GM18951 (cell line): ENCODE measurements around the gene MBP.
"Not testable (repeated sequence)": the region's sequence is repeated elsewhere in the genome, so short reads cannot be mapped to it uniquely, and the experiment has no call there.

ENCODE experiments used
- POLR2A ChIP-seq: IDR thresholded peaks from 4 replicates; pipeline ENCODE4 v1.6.1; 2011; ENCODE audit warnings: mild to moderate bottlenecking; ENCODE audit not compliant: insufficient read length, insufficient read depth; ENCODE audit errors: extremely low read depth
- in situ Hi-C: fragments of 300-500 bp; cut with MboI; formaldehyde crosslinking; loops from one replicate; pipeline ENCODE4 v1.12.0; 2022; ENCODE audit warnings: low sequenced_read_pairs, mixed read lengths, inconsistent platforms; ENCODE audit not compliant: unreplicated experiment

Gene MBP

GRCh38 chr18:77024476-77024875 lies 108.1 kb downstream of the MBP start:
- in situ Hi-C loops = no loop called here
- TF ChIP-seq POLR2A = no peak

GRCh38 chr18:77023102-77023782 lies 109.3 kb downstream of the MBP start:
- in situ Hi-C loops = no loop called here

GRCh38 chr18:77022556-77022955 lies 110.0 kb downstream of the MBP start:
- in situ Hi-C loops = no loop called here
- no peak for TF ChIP-seq POLR2A

More at GRCh38 chr18:77023102-77023782, 109.3 kb downstream of the MBP start:
- no peak for TF ChIP-seq POLR2A

GRCh38 chr18:77022116-77022515 lies 110.5 kb downstream of the MBP start:
- in situ Hi-C loops = no loop called here
- TF ChIP-seq POLR2A = no peak

GRCh38 chr18:77021478-77021877 lies 111.1 kb downstream of the MBP start:
- in situ Hi-C loops = not testable (repeated sequence)

GRCh38 chr18:77021075-77021474 lies 111.5 kb downstream of the MBP start:
- TF ChIP-seq POLR2A = no peak
- in situ Hi-C loops = no loop called here

- in situ Hi-C loops = no loop called here
- TF ChIP-seq POLR2A = no peak
Measured at GRCh38 chr18:77020561-77020960, 112.0 kb downstream of the MBP start.

GRCh38 chr18:77019641-77020040 lies 112.9 kb downstream of the MBP start:
- no peak for TF ChIP-seq POLR2A
- in situ Hi-C loops = no loop called here

GRCh38 chr18:77018650-77019049 lies 113.9 kb downstream of the MBP start:
- in situ Hi-C loops = not testable (repeated sequence)

- in situ Hi-C loops = no loop called here
- no peak for TF ChIP-seq POLR2A
Measured at GRCh38 chr18:77017355-77017754, 115.2 kb downstream of the MBP start.

- in situ Hi-C loops = no loop called here
- no peak for TF ChIP-seq POLR2A
Measured at GRCh38 chr18:77016936-77017335, 115.6 kb downstream of the MBP start.

GRCh38 chr18:77015771-77016710 lies 116.5 kb downstream of the MBP start:
- in situ Hi-C loops = no loop called here
- TF ChIP-seq POLR2A = no peak

- no peak for TF ChIP-seq POLR2A
- in situ Hi-C loops = no loop called here
Measured at GRCh38 chr18:77015169-77015568, 117.4 kb downstream of the MBP start.

- in situ Hi-C loops = no loop called here
- no peak for TF ChIP-seq POLR2A
Measured at GRCh38 chr18:77014538-77014937, 118.0 kb downstream of the MBP start.

- TF ChIP-seq POLR2A = no peak
- in situ Hi-C loops = no loop called here
Measured at GRCh38 chr18:77013811-77014521, 118.6 kb downstream of the MBP start.
